HG02852 (cell line): ENCODE measurements around the gene TRRAP.
"Not testable (repeated sequence)": the region's sequence is repeated elsewhere in the genome, so short reads cannot be mapped to it uniquely, and the experiment has no call there.

Experiments
- ATAC-seq: cut with Tn5 transposase; IDR thresholded peaks from one replicate; pipeline ENCODE4 v1.9.1; 2021; ENCODE audit warnings: mild to moderate bottlenecking, moderate library complexity; ENCODE audit not compliant: unreplicated experiment

TRRAP gene

GRCh38 chr7:98878365-98879197, at the start of gene TRRAP:
Gene TRRAP (plus strand): TSS chr7:98878532. CDS start chr7:98881151, 2,619 bp downstream.
- peak; percentile 69 for ATAC-seq

GRCh38 chr7:98830972-98831548, 47.3 kb upstream of the TRRAP start:
- ATAC-seq: no peak

GRCh38 chr7:98831641-98832221, 46.6 kb upstream of the TRRAP start:
- no peak for ATAC-seq

GRCh38 chr7:98833022-98833421, 45.3 kb upstream of the TRRAP start:
- ATAC-seq: no peak

DNA sequence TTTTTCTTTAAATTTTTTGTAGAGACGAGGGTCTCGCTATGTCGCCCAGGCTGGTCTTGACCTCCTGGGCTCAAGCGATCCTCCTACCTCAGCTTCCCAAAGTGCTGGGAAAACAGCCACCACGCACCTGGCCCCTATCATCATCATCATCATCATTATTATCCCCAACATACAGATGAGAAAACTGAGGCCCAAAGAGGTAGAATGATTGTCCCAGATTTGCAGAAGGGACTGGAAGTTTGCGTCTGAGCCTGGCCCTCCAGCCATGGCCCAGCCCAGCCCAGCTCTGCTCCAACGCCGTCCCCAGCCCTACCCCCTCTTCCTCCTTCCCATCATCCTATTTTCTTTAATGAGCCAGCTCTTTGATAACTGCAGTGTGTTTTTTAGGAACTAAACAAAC, 43.4 kb upstream of the TRRAP start:
- ATAC-seq: no peak

GRCh38 chr7:98836811-98837629, 41.3 kb upstream of the TRRAP start:
- no peak for ATAC-seq

DNA sequence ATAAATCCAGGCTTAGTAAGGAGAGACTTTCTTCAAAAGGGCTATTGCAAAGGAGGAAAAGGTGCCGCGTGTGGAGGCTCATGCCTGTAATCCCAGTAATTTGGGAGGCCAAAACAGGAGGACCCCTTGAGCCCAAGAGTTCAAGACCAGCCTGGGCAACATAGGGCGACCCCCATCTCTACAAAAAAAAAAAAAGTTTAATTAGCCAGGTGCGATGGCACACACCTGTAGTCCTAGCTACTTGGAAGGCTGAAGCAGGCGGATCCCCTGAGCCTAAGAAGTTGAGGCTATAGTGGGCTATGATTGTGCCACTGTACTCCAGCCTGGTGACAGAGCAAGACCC, 40.7 kb upstream of the TRRAP start:
- ATAC-seq: no peak

GRCh38 chr7:98840096-98840495, 38.2 kb upstream of the TRRAP start:
- ATAC-seq: no peak

DNA sequence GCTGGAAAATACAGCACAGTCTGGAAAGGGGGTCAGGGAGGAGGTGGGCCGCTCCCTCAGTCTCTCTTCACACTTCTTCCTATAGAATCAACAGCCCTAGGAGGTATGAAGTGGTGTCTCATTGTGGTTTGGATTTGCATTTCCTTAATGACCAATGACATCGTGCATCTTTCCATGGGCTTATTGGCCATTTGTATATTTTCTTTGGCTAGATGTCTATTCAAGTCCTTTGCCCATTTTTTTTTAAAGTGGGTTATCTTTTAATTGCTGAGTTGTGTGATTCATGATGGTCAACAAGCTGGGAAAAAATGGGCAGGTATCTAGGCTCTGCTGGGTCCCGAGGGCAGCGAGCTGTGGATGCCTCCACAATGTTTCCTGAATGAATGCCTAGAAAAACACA, 37.6 kb upstream of the TRRAP start:
- ATAC-seq: no peak

DNA sequence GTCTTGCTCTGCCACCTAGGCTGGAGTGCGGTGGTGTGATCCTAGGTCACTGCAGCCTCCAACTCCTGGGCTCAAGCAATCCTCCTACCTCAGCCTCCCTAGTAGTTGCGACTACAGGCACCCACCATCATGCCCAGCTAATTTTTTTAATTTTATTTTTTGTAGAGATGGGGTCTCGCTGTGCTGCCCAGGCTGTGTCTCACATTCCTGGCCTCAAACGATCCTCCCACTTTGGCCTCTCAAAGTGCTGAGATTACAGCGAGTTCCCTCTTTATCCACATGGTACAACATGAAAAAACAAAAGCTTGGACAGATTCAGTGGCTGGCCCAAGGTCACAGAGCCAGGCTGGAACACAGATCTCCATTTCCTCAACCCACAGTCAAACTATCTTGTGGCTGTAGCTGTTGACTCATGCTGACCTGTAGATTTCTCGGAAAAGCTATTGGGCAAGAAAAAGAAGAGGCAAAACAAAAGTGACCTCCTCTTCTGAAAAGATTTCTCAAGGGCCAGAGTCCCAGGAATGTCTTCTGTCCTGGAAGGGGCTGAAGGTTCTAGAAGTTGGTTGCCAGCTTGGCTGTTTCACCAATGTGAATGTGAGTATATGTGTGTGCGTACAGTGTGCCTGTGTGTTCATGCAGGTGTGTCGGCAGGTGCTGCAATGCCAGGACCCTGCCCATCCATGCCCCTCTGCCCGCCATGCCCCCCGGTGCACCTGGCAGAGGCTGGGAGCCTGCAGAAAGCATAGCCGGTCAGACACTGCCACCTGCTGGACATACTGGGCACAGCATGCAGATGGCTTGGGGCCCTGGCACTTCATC, 36.9 kb upstream of the TRRAP start:
- no peak for ATAC-seq

- not testable (repeated sequence) for ATAC-seq
Observed at GRCh38 chr7:98842552-98842951, 35.8 kb upstream of the TRRAP start.

GRCh38 chr7:98848918-98849317, 29.4 kb upstream of the TRRAP start:
- ATAC-seq: no peak

- no peak for ATAC-seq
Observed at GRCh38 chr7:98852826-98853225, 25.5 kb upstream of the TRRAP start.

GRCh38 chr7:98855610-98856422, 22.5 kb upstream of the TRRAP start:
- ATAC-seq: no peak

- ATAC-seq: no peak
Observed at GRCh38 chr7:98860071-98860470, 18.3 kb upstream of the TRRAP start.

DNA sequence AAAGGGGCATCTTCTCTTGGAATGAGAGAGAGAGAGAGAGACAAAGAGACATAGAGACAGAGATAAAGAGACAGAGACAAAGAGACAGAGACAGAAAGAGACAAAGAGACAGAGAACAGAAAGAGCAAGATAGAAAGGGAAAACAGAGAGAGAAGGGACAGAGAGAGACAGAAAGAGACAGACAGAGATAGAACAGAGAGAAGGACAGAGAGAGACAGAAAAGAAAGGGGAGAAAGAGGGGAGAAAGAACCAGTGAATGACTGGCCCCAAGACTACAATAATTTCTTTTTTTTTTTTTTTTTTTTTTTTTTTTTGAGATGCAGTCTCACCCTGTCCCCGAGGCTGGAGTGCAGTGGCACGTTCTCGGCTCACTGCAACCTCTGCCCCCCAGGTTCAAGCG, 16.1 kb upstream of the TRRAP start:
- ATAC-seq: no peak

- ATAC-seq: no peak
Observed at GRCh38 chr7:98862716-98863420, 15.5 kb upstream of the TRRAP start.

- ATAC-seq: no peak
Observed at GRCh38 chr7:98863601-98864000, 14.7 kb upstream of the TRRAP start.
